Activated B cell treated with CpG ODN at 0.5 μM for 24 hours (primary cell): ENCODE data around the gene PRCC. TPM values are rescaled to one million over a fixed set of nuclear protein-coding genes. Genes with fewer than 3 reads are reported as not detected.

Source experiments
- ATAC-seq: fragments of 200-7000 bp; cut with Tn5 transposase; one replicate; pipeline ENCODE4 v1.10.0; 2021; ENCODE audit warnings: low read depth, mild to moderate bottlenecking, moderate library complexity
- CTCF ChIA-PET: fragments of 350-600 bp; sonication (Branson Sonifier 250); formaldehyde crosslinking; loops from one replicate; lab custom pipeline; 2021; ENCODE audit warnings: antibody characterized with exemption; lab: Charles Lee
- POLR2A ChIA-PET: fragments of 350-600 bp; sonication (Branson Sonifier 250); formaldehyde crosslinking; loops from one replicate; lab custom pipeline; 2021; ENCODE audit warnings: antibody characterized with exemption; lab: Charles Lee
- DNase-seq: peaks from one replicate; pipeline ENCODE4 v3.0.0; 2022
- H3K27ac Mint-ChIP-seq: one replicate; pipeline ENCODE4 v1.8.0; 2020; ENCODE audit warnings: mixed read lengths
- H3K27me3 Mint-ChIP-seq: one replicate; pipeline ENCODE4 v1.8.0; 2021; ENCODE audit warnings: mixed read lengths
- H3K36me3 Mint-ChIP-seq: one replicate; pipeline ENCODE4 v1.8.0; 2021; ENCODE audit warnings: low read depth, mixed read lengths
- H3K4me1 Mint-ChIP-seq: one replicate; pipeline ENCODE4 v1.8.0; 2021; ENCODE audit warnings: mixed read lengths
- H3K4me3 Mint-ChIP-seq: one replicate; pipeline ENCODE4 v1.8.0; 2020; ENCODE audit warnings: mild to moderate bottlenecking, mixed read lengths
- H3K9me3 Mint-ChIP-seq: one replicate; pipeline ENCODE4 v1.8.0; 2020; ENCODE audit warnings: mixed read lengths
- intact Hi-C: fragments of 100-400 bp; cut with micrococcal nuclease; formaldehyde crosslinking; loops from one replicate; pipeline ENCODE4 v1.15.1; 2024
- total RNA-seq: library from RNA; stranded (reverse); gene quantifications from 2 replicates; pipeline ENCODE4 v1.2.3, GENCODE V29; 2022
- TF ChIP-seq, protein P1 (sequence below): fragments of 200-600 bp; IDR thresholded peaks from one replicate; pipeline ENCODE4 v1.8.0; 2022; ENCODE audit warnings: antibody characterized with exemption, mild to moderate bottlenecking

PRCC gene
- total RNA-seq, 1 donor from 2014 or later: 81.4 TPM

DNA sequence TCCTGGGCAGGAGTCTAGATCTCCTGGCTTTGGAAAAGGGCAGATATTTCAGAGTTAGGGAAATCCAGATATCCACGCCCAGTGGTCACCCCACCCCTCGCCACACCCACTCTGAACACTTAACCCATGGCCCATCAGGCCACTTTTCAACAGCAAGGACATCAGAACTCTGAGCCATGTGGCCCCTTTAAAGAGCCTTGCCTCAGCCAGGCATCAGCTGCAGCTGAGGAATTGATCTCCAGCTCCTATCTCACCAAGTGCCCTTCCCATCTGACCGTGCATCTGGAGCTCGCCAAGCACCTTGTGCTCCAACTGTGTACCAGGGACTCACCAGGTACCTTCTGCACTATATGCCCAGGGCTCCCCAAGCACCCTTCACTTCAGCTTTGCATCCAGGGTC is 69.6 kb downstream of the PRCC start:
- Mint-ChIP-seq H3K4me3 (no peak overlapping the region), H3K9me3 (no peaks in the 10 kb centered on the region), H3K36me3 (no peaks in the 10 kb centered on the region), H3K4me1 (no peaks in the 10 kb centered on the region), H3K27me3 (peaks cover 45% of the 10 kb centered on the region), H3K27ac (no peak overlapping the region)
- TF ChIP-seq, protein P1, sequence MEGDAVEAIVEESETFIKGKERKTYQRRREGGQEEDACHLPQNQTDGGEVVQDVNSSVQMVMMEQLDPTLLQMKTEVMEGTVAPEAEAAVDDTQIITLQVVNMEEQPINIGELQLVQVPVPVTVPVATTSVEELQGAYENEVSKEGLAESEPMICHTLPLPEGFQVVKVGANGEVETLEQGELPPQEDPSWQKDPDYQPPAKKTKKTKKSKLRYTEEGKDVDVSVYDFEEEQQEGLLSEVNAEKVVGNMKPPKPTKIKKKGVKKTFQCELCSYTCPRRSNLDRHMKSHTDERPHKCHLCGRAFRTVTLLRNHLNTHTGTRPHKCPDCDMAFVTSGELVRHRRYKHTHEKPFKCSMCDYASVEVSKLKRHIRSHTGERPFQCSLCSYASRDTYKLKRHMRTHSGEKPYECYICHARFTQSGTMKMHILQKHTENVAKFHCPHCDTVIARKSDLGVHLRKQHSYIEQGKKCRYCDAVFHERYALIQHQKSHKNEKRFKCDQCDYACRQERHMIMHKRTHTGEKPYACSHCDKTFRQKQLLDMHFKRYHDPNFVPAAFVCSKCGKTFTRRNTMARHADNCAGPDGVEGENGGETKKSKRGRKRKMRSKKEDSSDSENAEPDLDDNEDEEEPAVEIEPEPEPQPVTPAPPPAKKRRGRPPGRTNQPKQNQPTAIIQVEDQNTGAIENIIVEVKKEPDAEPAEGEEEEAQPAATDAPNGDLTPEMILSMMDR: no peak
- ChIA-PET POLR2A (no interaction called here), CTCF (interaction anchor here (1.1 to 3.7 kb wide), 3 partner anchors 17 to 53 kb away, joined by 3 to 22 read pairs (median 16); partner anchors contain the start of gene NTRK1)
- ATAC-seq (no peak), DNase-seq (no peak)
- intact Hi-C loops: no loop called here

DNA sequence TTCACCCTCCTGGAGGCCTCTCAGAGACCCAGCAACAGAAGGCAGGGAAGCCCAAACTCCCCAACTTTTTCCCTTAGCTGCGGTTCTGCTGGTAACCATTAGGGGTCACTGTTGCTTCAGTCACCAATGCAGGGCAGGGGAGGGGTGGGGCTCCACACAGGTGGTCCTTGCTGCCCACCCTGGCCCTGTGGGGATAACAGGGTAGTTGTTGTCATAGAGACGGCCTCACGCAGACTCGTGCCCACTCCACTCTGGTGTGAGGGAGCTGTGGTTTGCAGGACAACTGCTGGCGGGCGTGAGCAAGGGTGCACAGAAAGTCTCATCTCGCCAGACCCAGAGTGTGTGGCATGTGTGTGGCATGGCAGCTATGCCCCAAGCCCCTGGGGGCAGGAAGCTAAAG is 71.6 kb downstream of the PRCC start:
- ChIA-PET CTCF (interaction anchor here (0.6 to 3.7 kb wide), 8 partner anchors 9 to 150 kb away, joined by 3 to 22 read pairs (median 4); partner anchors contain the start of gene NTRK1), POLR2A (no interaction called here)
- DNase-seq: no peak
- no peak for ATAC-seq
- no peak overlapping the region for H3K27ac Mint-ChIP-seq
- H3K36me3 Mint-ChIP-seq: no peaks in the 10 kb centered on the region
- no peak overlapping the region for H3K4me3 Mint-ChIP-seq
- no peaks in the 10 kb centered on the region for H3K9me3 Mint-ChIP-seq
- intact Hi-C loops: no loop called here
- H3K4me1 Mint-ChIP-seq: no peaks in the 10 kb centered on the region
- TF ChIP-seq, protein P1: no peak
- H3K27me3 Mint-ChIP-seq: peaks cover 53% of the 10 kb centered on the region

DNA sequence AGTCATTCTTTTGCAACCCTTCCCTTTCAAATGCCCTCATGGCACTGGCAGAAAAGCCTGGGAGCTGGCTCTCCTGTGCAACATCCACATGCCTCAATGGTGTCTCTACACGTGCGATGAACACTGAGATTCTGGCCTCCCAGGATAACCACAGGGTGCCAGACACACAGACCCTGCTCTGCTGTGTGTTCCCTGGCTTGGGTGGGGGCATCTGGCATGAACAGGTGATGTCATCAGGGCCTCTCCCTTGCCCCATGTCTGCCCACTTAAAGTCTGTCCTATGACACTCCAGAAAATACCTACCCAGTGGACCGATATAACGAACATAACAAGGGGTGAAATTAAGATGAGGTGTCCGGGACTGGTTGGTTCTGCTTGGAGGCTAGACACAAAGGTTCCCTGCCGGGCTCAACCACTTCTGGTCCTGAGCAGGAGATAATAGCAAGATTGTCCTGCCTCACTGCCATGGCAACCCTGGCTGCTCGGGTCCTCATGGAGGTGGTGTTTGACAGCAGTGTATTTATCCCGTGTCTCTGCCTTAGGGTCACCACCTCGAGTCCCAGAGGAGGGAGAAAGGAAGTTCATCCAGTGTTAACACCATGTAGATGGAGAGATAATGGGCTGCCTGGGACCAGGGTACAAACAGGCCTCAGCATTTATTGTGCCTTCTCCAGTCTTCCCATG is 72.2 kb downstream of the PRCC start:
- no peak for DNase-seq
- no peaks in the 10 kb centered on the region for H3K4me1 Mint-ChIP-seq
- no peak overlapping the region for H3K4me3 Mint-ChIP-seq
- H3K9me3 Mint-ChIP-seq: no peaks in the 10 kb centered on the region
- no peak for ATAC-seq
- POLR2A ChIA-PET: no interaction called here
- no peak overlapping the region for H3K27ac Mint-ChIP-seq
- intact Hi-C loops: no loop called here
- peaks cover 55% of the 10 kb centered on the region for H3K27me3 Mint-ChIP-seq
- no peaks in the 10 kb centered on the region for H3K36me3 Mint-ChIP-seq
- TF ChIP-seq, protein P1: no peak
- CTCF ChIA-PET: interaction anchor here (0.6 to 3.7 kb wide), 4 partner anchors 8 to 100 kb away, joined by 3 to 22 read pairs (median 10); partner anchors contain the start of gene NTRK1

DNA sequence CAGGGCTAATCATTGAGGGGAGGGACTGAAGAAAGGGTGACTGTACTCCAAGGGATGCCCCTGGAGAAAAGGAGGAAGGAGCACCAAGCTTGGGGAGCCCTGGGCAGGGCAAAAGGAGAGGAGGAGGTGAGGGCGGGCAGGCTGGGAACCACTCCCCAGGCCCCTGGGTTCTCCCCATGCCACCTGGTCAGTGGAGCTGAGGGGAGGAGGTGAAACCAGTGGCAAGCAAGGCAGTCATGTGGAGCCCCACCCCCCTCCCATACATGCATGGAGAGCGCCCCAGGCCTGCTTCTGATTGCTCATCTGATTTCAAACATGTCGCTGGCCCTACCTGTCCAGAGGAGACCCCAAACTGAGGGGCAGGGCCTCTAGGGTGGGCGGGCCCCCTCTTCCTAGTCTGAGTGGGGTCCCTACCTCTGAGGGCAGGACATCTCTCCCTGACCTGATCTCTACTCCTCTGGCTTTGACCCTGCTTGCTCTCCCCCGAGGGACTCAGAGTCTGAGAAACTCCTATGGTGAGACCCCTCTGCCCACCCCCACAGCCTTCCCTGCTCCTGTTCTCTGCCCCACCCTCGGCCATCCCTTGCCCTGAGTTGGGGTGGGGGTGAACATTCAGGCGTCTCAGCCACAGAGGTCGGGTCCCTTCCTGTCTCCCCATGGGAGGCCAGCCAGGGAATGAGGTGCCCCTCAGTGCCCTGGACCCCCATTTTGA is 73.0 kb downstream of the PRCC start:
- Mint-ChIP-seq H3K36me3 (no peaks in the 10 kb centered on the region), H3K27me3 (peaks cover 53% of the 10 kb centered on the region), H3K4me1 (peaks cover 6% of the 10 kb centered on the region), H3K4me3 (no peak overlapping the region), H3K9me3 (no peaks in the 10 kb centered on the region), H3K27ac (no peak overlapping the region)
- intact Hi-C loops: no loop called here
- ChIA-PET CTCF (interaction anchor here (3.7 kb wide), 1 partner anchor 21 kb away, joined by 22 read pairs; the partner anchor contains the start of gene NTRK1), POLR2A (no interaction called here)
- no peak for ATAC-seq
- TF ChIP-seq, protein P1: no peak
- DNase-seq: no peak

DNA sequence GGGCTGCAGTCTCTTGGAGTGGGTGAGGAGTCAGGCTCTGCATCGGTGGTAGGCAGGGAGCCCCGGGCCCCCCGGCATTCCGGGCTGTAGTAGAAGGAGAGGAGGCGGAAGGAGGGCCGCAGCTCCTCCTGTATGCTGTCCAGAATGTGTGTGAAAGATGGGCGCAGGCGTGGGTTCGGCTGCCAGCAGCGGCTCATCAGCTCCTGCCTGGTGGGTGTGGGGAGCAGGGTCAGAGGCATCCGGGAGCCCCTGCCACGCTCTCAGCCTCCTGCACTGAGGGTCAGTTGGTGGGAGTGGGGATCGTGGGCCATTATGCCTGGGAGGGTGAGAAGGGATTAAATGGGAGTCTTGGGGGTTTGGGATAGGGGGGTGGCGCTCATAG is 73.6 kb downstream of the PRCC start:
- ChIA-PET POLR2A (no interaction called here), CTCF (no interaction called here)
- DNase-seq (no peak), ATAC-seq (no peak)
- H3K27me3 Mint-ChIP-seq: peaks cover 53% of the 10 kb centered on the region
- H3K4me3 Mint-ChIP-seq: no peak overlapping the region
- H3K4me1 Mint-ChIP-seq: peaks cover 9% of the 10 kb centered on the region
- no peaks in the 10 kb centered on the region for H3K36me3 Mint-ChIP-seq
- no peak overlapping the region for H3K27ac Mint-ChIP-seq
- TF ChIP-seq, protein P1: no peak
- intact Hi-C loops: no loop called here
- no peaks in the 10 kb centered on the region for H3K9me3 Mint-ChIP-seq
